Karpas-422 (cell line): ENCODE data around the gene TRIM5. TPM values are rescaled to one million over a fixed set of nuclear protein-coding genes. Genes with fewer than 3 reads are reported as not detected.

Experiments used
- total RNA-seq: library from RNA; depleted of rRNA; stranded (reverse); fragments of >200 nt; shearing (Covaris generic); gene quantifications from 2 replicates; pipeline ENCODE4 v1.2.3, GENCODE V29; 2014; ENCODE audit warnings: low replicate concordance; rRNA removed

TRIM5 gene
- total RNA-seq, 1 experiment from 2014 or later = 31.4 TPM

Other genes with a start within 250 kb of the TRIM5 start
- not detected in 2 replicates for gene OR51I1, start 243.6 kb downstream of the TRIM5 start, total RNA-seq
- not detected in 2 replicates for gene OR51I2, start 235.8 kb downstream of the TRIM5 start, total RNA-seq
- gene OR52D1, start 196.4 kb downstream of the TRIM5 start, total RNA-seq = not detected in 2 replicates
- 0.18 and 0.37 TPM in 2 replicates for gene UBQLN3, start 175.1 kb downstream of the TRIM5 start, total RNA-seq
- 0.43 TPM in 1 of 2 replicates, not detected in the other for gene UBQLNL, start 168.4 kb downstream of the TRIM5 start, total RNA-seq
- gene OR52H1, start 136.5 kb downstream of the TRIM5 start, total RNA-seq = 1.2 TPM in 1 of 2 replicates, not detected in the other
- gene OR52B6, start 104.2 kb downstream of the TRIM5 start, total RNA-seq = not detected in 2 replicates
- gene TRIM6, start 88.4 kb downstream of the TRIM5 start, total RNA-seq = not detected in 2 replicates
- 11.4 and 19.7 TPM in 2 replicates for gene TRIM34, start 60.1 kb downstream of the TRIM5 start, total RNA-seq
- 90.0 and 112 TPM in 2 replicates for gene TRIM22, start 4.7 kb upstream of the TRIM5 start, total RNA-seq
- gene OR56B1, start 51.4 kb upstream of the TRIM5 start, total RNA-seq = not detected in 2 replicates
- gene OR52N4, start 69.2 kb upstream of the TRIM5 start, total RNA-seq = not detected in 2 replicates
- gene OR52N5, start 98.3 kb upstream of the TRIM5 start, total RNA-seq = not detected in 2 replicates
- not detected in 2 replicates for gene OR52N1, start 106.2 kb upstream of the TRIM5 start, total RNA-seq
- not detected in 2 replicates for gene OR52N2, start 123.8 kb upstream of the TRIM5 start, total RNA-seq
- not detected in 2 replicates for gene OR52E6, start 156.8 kb upstream of the TRIM5 start, total RNA-seq
- gene OR52E8, start 172.6 kb upstream of the TRIM5 start, total RNA-seq = not detected in 2 replicates
- not detected in 2 replicates for gene OR52E4, start 195.6 kb upstream of the TRIM5 start, total RNA-seq
- not detected in 2 replicates for gene OR52E5, start 208.1 kb upstream of the TRIM5 start, total RNA-seq